ENCODE results near the gene WDR81.

GRCh38 chr17:1736348-1737281 is 12.1 kb downstream of the WDR81 start:
- TF ChIP-seq CTCF (IDR thresholded peaks at IDR 0.05), result no peak
- TF ChIP-seq SMC3 (IDR thresholded peaks at IDR 0.05), result no peak
- no peak for TF ChIP-seq BCL3 (IDR thresholded peaks at IDR 0.05)
- no peak for TF ChIP-seq POLR2A (IDR thresholded peaks at IDR 0.05; ENCODE audit: low read length)
- no peak for TF ChIP-seq RARB (CRISPR knock-in tag; IDR thresholded peaks at IDR 0.05)

Data from A549 (cell line).